Fibroblast of skin of abdomen (primary cell): ENCODE results near the gene STAP1.
"Not testable (repeated sequence)": the region's sequence is repeated elsewhere in the genome, so short reads cannot be mapped to it uniquely, and the experiment has no call there.

Experiments used
- DNase-seq: peaks from one replicate; pipeline ENCODE4 v3.0.0-alpha.2; 2013

Gene STAP1

DNA sequence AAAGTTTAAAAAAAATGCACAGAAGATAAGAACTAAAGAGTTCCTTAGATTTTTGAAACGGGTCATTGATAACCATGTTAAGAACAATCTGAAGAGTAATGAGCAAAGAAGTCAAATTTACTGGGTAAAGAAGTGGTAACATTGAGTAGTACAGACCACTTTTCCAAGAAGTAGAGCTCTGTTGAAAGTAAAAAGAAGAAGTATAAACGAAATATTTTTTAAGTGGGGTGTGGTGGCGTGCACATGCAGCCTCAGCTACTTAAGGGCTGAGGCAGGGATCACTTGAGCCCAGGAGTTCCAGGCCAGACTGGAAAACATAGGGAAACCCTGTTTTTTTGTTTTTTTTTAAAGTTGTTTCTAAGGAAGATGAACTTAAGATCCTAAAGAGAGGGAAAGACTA, 74.0 kb downstream of the STAP1 start:
- DNase-seq, result no peak

DNA sequence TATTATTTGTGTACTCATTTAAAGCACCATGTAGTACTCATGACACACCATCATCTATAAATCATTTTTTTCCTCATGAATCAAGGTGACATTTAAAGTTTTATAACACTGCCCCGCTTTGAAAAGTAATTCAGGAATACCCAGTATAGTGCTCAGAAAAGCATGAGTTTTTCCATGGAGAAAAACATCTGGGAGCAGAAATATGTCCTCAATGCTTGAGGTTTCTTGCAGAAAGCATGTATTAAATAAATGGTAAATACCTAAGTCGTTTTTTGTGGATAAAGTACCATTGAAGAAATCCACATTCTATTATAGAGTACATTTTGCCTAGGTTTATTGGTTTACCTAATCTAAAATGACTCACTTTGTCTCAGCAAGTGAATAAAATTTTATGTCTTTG, 76.2 kb downstream of the STAP1 start:
- DNase-seq, result no peak

DNA sequence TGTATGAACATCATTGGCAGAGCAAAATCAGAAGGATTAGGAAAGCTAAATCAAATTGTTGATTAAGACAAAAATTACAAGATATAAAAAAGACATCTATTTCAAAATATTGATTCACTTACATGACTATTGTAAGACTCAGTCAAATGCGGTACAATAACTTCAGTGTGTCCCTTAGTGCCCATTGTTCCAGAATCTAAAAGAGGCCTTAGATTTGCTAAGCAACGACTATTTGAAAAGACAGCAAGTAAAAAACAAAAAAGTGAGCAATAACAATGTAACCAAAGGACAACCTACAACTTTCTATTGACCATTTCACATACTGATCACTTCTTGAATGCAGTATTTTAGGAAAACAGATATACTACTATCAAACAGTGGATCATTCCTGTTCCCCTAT, 76.8 kb downstream of the STAP1 start:
- no peak for DNase-seq

DNA sequence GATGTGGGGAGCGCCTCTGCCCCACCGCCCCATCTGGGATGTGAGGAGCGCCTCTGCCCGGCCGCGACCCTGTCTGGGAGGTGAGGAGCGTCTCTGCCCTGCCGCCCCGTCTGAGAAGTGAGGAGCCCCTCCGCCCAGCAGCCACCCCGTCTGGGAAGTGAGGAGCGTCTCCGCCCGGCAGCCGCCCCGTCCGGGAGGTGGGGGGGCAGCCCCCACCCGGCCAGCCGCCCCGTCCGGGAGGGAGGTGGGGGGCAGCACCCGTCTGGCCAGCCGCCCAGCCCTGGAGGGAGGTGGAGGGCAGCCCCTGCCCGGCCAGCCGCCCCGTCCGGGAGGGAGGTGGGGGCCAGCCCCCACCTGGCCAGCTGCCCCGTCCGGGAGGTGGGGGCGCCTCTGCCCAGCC, 78.5 kb downstream of the STAP1 start:
- DNase-seq, result not testable (repeated sequence)

DNA sequence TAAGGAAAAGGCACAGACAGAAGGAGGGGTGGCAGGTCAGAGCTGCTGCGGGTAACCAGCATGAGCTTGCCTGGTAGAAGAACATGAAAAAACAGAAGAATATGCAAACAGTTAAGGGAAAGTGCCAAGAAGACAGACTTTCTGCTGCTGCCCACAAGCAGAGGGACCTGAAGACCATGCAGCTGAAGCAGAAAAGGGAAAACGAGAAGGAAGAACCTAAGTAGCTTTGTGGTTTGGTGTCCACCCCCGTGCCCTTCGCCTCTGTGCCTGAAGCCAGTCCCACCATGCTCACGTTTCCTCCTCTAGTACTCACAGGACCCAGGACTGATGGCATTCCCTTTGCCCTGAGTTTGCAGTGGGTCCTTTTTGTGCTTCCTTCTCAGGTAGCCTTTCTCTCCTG, 79.6 kb downstream of the STAP1 start:
- DNase-seq, result no peak

DNA sequence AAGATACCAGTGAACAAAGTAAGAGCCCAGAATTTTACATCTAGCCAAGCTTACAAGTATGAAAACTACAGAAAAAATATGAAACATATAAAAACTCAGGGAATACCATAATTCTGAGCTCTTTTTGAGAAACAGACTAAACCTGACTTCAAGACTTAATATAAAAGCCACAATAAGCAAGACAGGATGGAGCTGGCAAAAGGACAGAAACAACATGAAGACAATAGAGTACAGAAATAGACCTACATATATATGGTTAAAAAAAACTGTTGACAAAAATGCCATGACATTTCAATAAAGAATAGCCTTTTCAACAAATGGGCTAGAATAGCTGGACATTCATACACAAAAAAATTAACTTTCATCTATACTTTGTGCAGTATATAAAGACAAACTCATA, 93.0 kb downstream of the STAP1 start:
- DNase-seq, result no peak
